IPS-11a (cell line): Measurements from ENCODE around the gene HERPUD1.
A peak's percentile ranks its signal among the peaks of the same experiment; 100 is the strongest.
"Not testable (repeated sequence)": the region's sequence is repeated elsewhere in the genome, so short reads cannot be mapped to it uniquely, and the experiment has no call there.

Source experiments
- H3K4me3 ChIP-seq: one replicate; pipeline ENCODE4 v1.5.1; 2013; ENCODE audit warnings: low read depth, low read length, control low read depth

Gene HERPUD1, protein sequence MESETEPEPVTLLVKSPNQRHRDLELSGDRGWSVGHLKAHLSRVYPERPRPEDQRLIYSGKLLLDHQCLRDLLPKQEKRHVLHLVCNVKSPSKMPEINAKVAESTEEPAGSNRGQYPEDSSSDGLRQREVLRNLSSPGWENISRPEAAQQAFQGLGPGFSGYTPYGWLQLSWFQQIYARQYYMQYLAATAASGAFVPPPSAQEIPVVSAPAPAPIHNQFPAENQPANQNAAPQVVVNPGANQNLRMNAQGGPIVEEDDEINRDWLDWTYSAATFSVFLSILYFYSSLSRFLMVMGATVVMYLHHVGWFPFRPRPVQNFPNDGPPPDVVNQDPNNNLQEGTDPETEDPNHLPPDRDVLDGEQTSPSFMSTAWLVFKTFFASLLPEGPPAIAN

GRCh38 chr16:56931892-56932720 is at the start of gene HERPUD1:
Gene HERPUD1, plus strand, starts transcription at chr16:56932142. Its CDS starts 103 bp downstream, at chr16:56932245.
- H3K4me3 ChIP-seq: peak within 1 kb of the TSS; percentile 88

DNA sequence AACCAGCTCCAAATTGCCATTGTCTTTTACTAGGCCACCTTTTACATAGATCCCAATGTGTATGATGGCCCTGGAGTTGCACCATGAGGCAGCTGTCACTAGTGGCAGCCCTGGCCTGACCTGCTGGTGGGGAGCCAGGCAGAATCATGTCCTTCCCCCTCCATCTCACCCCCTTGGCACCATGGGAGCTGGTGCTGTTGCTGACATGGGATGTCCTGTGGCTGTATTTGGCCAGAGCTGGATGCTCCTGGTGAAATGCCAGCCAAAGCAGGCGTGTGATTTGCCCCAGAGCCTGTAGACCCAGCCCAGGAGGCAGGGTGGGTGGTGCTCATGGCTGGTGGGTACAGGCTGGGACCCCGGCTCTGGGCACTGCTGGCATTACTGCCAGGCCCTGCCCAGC is 48.4 kb upstream of the HERPUD1 start:
- H3K4me3 ChIP-seq: no peak overlapping the region

DNA sequence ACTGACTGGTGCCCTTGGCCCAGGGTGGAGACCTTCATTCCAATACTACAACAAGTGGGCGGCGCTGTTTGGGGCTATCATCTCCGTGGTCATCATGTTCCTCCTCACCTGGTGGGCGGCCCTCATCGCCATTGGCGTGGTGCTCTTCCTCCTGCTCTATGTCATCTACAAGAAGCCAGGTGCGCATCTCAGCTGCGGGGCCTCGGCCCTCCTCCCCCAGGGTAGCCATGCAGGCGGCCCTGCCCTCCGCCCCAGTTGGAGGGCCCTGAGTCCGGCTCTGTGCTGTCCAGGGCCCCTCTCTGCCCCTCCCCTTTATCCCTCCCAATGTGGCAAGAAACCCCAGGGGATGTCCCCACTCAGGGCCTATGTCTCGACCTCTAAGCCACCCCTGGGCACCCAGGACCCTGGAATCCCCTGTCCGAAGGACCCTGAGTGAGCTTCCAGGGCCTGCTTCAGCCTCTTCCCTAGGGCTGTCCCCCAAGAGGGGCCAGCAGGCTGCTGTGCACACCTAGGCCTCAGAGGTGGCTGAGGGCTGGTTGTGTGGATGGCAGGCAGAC is 47.8 kb upstream of the HERPUD1 start:
- no peak overlapping the region for H3K4me3 ChIP-seq

DNA sequence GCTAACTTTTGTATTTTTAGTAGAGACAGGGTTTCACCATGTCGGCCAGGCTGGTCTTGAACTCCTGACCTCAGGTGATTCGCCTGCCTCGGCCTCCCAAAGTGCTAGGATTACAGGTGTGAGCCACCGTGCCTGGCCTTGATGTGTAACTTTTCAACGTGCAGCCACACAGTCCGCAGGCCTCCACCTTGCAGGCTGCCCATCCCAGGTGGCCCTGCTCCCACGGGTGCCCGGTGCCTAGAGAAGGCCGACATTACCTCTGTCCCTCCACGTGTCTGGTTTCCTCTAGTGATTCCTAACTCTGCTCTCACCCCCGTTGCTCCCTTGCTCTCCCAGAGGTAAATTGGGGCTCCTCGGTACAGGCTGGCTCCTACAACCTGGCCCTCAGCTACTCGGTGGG is 47.0 kb upstream of the HERPUD1 start:
- H3K4me3 ChIP-seq: not testable (repeated sequence)

DNA sequence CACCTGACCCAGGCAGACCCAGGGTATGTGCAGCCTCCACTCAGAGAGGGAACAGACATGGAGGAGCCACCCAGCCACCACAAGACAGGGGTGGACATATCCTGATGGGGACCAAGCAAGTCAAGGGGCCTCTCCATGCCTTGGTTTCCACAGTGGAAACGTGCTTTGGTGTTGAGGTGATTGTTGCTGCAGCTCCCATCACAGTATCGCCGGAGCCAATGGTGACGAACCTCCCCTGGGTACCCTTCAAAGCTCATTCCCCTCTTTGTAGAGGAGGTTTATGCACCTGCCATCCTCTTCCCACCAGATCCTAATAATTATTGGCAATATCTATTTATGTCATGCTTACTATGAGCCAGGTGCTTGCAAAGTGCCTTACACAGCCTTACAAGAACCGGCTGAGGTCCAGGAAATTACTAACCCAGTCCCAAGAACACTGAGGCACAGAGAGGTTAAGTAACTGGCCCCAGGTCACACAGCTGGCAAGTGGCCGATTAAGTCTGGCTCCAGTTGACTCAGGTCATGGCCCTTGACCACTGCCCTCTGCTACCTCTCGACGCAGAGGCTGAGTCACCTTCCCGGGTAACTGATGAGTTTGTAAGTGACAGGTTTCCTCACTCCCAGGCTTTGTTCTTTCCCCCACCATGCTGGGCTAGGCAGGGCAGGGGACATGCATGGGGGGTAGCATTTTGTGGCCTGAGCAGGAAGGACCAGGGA is 46.3 kb upstream of the HERPUD1 start:
- no peak overlapping the region for H3K4me3 ChIP-seq

DNA sequence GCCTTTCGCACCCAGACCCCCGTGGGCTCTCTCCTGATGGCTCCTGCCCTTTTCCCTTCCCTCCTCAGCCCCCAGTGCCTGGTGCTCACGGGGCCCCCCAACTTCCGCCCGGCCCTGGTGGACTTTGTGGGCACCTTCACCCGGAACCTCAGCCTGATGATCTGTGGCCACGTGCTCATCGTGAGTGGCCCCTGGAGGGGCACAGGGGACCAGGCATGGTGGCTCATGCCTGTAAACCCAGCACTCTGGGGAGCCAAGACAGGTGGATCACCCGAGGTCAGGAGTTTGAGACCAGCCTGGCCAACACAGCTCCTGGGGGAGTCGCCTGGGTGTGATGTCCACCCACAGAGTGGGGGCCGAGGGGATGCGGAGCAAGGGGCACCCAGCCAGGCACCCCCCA is 45.6 kb upstream of the HERPUD1 start:
- H3K4me3 ChIP-seq: no peak overlapping the region

GRCh38 chr16:56886826-56887225 is 45.1 kb upstream of the HERPUD1 start:
- no peak overlapping the region for H3K4me3 ChIP-seq

- H3K4me3 ChIP-seq: no peak overlapping the region
Observed at GRCh38 chr16:56888806-56889205, 43.1 kb upstream of the HERPUD1 start.

GRCh38 chr16:56889206-56889605 is 42.7 kb upstream of the HERPUD1 start:
- H3K4me3 ChIP-seq: no peak overlapping the region

DNA sequence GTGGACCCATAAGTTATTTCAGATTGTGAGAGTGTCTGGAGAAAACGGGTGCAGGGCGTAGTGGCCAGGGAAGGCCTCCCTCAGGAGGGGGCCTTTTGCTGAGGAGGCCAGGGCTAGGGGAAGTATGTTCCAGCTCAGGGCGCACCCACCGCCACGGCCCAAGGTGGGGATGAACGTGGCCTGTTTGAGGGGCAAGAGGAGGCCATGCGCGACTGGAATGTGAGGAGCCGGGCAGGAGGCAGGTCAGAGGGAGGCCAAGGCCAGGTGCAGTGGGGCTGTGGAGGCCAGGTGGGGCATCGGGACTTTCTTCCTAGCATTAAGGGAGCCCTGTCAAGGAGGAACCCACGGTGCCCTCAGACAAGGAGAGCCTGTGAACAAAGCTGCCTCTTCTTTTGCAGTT is 40.3 kb upstream of the HERPUD1 start:
- no peak overlapping the region for H3K4me3 ChIP-seq

DNA sequence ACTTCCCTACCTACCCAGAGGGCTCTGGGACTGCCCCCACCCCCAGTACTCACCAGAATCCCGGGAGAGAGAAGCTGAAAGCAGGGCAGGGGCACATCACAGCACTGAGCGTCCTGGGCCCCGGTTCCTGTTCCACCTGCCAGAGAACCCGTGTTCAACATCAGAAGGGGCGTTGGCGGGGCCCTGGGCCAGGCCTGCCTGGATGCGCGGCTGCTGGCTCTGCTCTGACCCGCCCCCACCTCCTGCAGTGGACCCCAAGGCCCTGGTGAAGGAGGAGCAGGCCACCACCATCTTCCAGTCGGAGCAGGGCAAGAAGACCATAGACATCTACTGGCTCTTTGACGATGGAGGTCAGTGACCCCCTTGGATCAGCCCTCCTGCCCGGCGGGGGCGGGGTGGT is 39.2 kb upstream of the HERPUD1 start:
- H3K4me3 ChIP-seq: no peak overlapping the region

- H3K4me3 ChIP-seq: no peak overlapping the region
Observed at GRCh38 chr16:56894331-56894917, 37.5 kb upstream of the HERPUD1 start.

DNA sequence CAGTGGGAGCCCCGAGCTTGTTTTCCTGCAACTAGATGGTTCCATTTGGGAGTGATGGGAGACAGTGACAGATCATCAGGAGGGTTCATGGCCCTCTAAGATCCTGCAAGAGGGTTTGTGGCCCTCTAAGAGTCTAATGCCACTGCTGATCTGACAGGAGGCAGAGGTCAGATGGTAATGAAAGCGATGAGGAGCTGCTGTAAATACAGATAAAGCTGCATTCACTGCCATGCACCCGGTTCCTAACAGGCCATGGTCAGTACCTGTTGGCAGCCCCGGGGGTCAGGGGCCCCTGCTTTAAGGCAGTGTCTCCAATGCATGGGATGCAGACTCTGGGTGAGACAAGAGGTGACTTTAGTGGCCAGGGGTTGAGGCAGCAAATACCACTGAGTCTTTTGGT is 36.1 kb upstream of the HERPUD1 start:
- no peak overlapping the region for H3K4me3 ChIP-seq

DNA sequence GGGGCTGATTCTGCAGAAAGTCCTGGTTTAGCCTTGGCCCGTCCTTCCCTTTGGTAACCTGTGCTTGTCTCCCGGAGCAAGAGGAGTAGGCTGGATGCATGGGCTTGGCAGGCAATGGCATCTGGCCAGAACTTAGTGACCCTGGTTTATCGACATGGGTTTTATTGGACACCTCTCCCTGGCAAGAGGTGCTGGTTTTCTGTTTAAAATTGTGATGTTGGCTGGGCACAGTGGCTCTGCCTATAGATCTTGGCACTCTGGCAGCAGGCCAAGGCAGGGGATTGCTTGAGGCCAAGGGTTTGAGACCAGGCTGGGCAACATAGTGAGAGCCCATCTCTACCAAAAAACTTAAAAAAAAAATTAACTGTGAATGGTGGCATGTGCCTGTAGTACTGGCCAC is 35.7 kb upstream of the HERPUD1 start:
- H3K4me3 ChIP-seq: no peak overlapping the region

DNA sequence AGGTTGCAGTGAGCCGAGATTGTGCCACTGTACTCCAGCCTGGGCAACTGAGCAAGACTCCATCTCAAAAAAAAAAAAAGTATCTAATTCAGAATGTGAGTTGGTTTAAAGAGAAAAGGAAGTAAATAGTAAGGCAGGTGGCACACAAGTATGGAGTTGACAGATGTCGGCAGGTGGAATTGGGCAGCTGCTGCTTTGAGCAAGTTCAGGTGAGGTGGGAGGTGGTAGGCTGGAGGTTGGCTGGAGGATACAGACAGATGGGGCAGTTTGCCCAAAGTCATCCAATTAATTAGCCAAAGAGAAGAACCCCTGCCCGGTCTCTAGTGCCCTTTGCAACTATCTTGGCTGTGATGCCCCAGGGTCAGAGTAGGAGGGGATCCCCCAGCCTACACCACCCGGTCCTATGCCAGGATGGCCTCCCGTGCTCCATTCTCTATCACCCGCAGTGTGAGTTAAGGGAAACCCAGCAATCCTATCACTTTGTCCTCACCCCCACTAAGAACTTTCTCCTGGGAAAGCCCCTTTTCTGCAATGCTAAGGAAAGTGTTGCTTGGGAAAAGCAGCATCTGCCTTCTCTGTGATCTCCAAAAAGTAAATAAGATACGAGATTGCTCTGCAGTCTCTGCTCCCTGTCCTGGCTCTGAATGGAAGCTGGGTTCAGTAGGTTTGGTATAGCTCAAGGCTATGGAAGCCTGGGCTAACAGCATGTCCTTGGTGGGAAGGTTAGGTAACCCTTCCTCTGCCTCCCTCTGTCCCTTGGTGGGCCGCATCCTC is 34.7 kb upstream of the HERPUD1 start:
- H3K4me3 ChIP-seq: no peak overlapping the region

- H3K4me3 ChIP-seq: no peak overlapping the region
Observed at GRCh38 chr16:56898847-56899246, 33.1 kb upstream of the HERPUD1 start.

- no peak overlapping the region for H3K4me3 ChIP-seq
Observed at GRCh38 chr16:56903866-56904265, 28.1 kb upstream of the HERPUD1 start.

- H3K4me3 ChIP-seq: no peak overlapping the region
Observed at GRCh38 chr16:56907401-56907800, 24.5 kb upstream of the HERPUD1 start.

DNA sequence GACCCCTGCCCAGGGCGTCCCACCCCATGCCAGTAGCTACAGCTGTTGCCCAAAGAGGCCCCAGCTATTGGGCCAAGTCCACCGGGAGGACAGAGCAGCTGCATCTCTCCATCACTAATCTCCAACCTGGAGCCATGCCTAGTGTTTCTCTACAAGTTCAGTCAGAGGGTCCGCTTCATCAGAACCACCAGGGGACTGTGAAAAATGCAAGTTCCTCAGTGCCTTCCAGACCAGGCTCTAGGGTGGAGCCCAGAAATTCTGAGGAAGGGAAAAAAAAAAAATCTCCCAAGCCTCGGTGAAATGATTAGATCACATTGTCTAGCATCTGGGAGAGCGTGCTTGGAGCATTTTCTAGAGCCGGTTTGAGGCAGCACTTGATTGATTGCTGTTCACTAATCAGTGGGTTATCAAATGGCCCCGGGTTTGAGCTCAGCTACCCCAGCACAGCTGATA is 22.4 kb upstream of the HERPUD1 start:
- H3K4me3 ChIP-seq: no peak overlapping the region

DNA sequence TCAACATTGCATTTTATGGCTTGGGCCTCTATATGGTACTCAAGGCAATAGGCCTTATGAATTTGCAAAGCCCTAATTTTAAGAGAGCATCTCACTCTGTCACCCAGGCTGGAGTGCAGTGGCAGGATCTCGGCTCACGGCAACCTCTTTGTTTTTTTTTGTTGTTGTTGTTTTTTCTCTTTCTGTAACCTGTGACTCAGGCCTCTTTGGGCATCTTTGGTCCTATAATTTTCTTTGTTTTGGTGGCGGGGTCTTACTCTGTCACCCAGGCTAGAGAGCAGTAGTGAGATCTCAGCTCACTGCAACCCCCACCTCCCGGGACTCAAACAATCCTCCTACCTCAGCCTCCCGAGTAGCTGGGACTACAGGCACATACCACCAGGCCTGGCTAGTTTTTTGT is 21.8 kb upstream of the HERPUD1 start:
- no peak overlapping the region for H3K4me3 ChIP-seq
